SU-DHL-6 (cell line): ENCODE results near the gene ZFHX3.

Source experiments
- CTCF ChIP-seq: fragments of 200-600 bp; sonication (generic); IDR thresholded peaks from one replicate; pipeline ENCODE4 v1.5.1; 2017; ENCODE audit warnings: antibody characterized with exemption, mild to moderate bottlenecking, low read length, moderate library complexity; ENCODE audit not compliant: insufficient read depth, poor library complexity, severe bottlenecking
- EZH2phosphoT487 ChIP-seq: fragments of 200-600 bp; sonication (generic), shearing (Covaris generic); conservative IDR thresholded peaks from 2 replicates; pipeline ENCODE4 v1.6.1; 2018; ENCODE audit warnings: mild to moderate bottlenecking, antibody characterized with exemption, low read length, moderate library complexity, mixed read lengths

DNA sequence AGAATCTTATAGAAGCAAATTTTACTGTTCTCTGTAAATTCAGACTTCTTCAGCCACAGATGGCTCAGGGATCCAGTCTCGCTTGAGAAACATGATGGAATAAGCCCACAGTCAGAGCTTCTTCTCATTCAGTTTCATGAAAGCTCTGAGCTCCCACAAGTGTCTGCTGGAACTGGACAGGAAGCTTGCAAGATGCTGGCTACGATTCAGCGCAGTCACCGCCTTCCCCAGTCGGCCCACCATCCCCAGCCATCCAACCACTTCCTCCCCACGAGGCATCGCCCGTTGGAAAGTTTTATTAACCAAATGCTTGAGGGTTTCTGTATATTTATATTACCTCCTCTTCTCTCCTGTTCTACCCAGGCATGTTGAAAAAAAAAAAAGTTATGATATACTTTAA, 171.7 kb downstream of the ZFHX3 start:
- no peak for TF ChIP-seq CTCF
- TF ChIP-seq EZH2phosphoT487, result no peak
